Measurements from ENCODE around the gene CES2.

DNA sequence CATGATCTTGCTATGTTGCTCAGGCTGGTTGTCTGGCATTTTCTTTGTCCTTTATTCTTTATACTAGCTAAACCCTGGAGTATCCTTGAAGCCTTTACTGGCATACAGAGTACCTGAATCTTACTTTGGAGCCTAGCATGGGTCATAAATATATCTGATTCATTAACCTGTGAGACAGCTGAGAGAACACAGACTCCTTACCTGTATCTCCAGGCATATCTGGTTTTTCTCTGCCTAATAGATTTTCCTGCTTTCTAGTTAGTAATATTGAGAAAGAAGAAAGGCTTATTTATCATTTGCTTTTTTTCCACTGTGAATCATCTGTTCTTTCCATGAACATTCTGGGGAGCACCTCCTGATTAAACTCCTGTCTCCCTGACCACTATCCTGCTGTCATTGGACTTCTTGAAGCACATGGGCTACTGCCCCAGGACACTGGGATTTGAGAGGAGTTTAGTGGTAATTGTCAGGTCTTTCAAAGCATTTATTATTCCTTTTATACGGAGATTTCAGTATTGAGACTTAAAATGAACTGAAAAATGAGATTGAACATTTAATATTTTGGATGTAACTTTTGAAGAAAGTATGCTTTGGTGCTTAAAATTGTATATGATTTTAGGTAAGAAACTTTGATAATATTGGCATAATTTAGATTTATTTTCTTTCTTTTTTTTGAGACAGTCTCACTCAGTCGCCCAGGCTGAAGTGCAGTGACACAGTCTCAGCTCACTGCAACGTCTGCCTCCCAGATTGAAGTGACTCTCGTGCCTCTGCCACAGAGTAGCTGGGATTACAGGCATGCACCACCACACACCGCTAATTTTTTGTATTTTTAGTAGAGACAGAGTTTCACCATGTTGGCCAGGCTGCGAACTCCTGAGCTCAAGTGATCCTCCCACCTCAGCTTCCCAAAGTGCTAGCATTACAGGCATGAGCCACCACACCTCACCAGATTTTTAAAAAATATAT is 46.4 kb upstream of the CES2 start:
- TF ChIP-seq, protein P1, sequence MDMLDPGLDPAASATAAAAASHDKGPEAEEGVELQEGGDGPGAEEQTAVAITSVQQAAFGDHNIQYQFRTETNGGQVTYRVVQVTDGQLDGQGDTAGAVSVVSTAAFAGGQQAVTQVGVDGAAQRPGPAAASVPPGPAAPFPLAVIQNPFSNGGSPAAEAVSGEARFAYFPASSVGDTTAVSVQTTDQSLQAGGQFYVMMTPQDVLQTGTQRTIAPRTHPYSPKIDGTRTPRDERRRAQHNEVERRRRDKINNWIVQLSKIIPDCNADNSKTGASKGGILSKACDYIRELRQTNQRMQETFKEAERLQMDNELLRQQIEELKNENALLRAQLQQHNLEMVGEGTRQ (IDR thresholded peaks at IDR 0.05; ENCODE audit: borderline replicate concordance, low read depth, low read length): no peak
- TF ChIP-seq, protein P2, sequence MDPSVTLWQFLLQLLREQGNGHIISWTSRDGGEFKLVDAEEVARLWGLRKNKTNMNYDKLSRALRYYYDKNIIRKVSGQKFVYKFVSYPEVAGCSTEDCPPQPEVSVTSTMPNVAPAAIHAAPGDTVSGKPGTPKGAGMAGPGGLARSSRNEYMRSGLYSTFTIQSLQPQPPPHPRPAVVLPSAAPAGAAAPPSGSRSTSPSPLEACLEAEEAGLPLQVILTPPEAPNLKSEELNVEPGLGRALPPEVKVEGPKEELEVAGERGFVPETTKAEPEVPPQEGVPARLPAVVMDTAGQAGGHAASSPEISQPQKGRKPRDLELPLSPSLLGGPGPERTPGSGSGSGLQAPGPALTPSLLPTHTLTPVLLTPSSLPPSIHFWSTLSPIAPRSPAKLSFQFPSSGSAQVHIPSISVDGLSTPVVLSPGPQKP (IDR thresholded peaks at IDR 0.05; ENCODE audit: low read depth, low read length): no peak
- TF ChIP-seq, protein P3, sequence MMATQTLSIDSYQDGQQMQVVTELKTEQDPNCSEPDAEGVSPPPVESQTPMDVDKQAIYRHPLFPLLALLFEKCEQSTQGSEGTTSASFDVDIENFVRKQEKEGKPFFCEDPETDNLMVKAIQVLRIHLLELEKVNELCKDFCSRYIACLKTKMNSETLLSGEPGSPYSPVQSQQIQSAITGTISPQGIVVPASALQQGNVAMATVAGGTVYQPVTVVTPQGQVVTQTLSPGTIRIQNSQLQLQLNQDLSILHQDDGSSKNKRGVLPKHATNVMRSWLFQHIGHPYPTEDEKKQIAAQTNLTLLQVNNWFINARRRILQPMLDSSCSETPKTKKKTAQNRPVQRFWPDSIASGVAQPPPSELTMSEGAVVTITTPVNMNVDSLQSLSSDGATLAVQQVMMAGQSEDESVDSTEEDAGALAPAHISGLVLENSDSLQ (IDR thresholded peaks at IDR 0.05): no peak
